Lower leg skin (tissue), 3 donors: ENCODE measurements around the gene ITPA.

Experiments
- CTCF ChIP-seq, 3 donors: fragments of 450-650 bp; IDR thresholded peaks; one replicate each; pipeline ENCODE4 v1.5.1; 2016; ENCODE audit warnings: antibody characterized with exemption in 3 of 3, mild to moderate bottlenecking in 3 of 3, moderate library complexity in 2 of 3
- POLR2A ChIP-seq, 2 donors: fragments of 450-650 bp; IDR thresholded peaks; one replicate each; pipeline ENCODE4 v1.6.1; 2016 to 2017; ENCODE audit warnings: antibody characterized with exemption in 2 of 2, mild to moderate bottlenecking in 1 of 2, moderate library complexity in 1 of 2

GRCh38 chr20:3237011-3237957 lies 28.0 kb downstream of the ITPA start:
- TF ChIP-seq CTCF (IDR thresholded peaks at IDR 0.05), result no peak
- TF ChIP-seq POLR2A (IDR thresholded peaks at IDR 0.05), result no peak
